OCI-LY1 (cell line): ENCODE data around the gene EFCAB13.
"Not testable (repeated sequence)": the region's sequence is repeated elsewhere in the genome, so short reads cannot be mapped to it uniquely, and the experiment has no call there.

Source experiments
- H2AFZ ChIP-seq: fragments of 200-600 bp; sonication (generic), shearing (Covaris generic); 2 replicates; pipeline ENCODE4 v1.6.0; 2014; ENCODE audit warnings: antibody characterized with exemption, mild to moderate bottlenecking, low read length
- H3F3A ChIP-seq: fragments of 200-600 bp; sonication (generic), shearing (Covaris generic); 2 replicates; pipeline ENCODE4 v1.6.0; 2014; ENCODE audit warnings: mild to moderate bottlenecking, antibody characterized with exemption, low read length, moderate library complexity; ENCODE audit not compliant: insufficient read depth
- H3K27ac ChIP-seq: fragments of 200-600 bp; sonication (generic); 2 replicates; pipeline ENCODE4 v1.5.1; 2014; ENCODE audit warnings: low read length, mixed run types, mild to moderate bottlenecking, low read depth; ENCODE audit not compliant: poor library complexity, severe bottlenecking
- H3K27me3 ChIP-seq: fragments of 200-600 bp; sonication (generic); 2 replicates; pipeline ENCODE4 v1.6.0; 2014; ENCODE audit warnings: antibody characterized with exemption, mild to moderate bottlenecking, low read length, moderate library complexity; ENCODE audit not compliant: insufficient read depth
- H3K36me3 ChIP-seq: fragments of 200-600 bp; sonication (generic); 2 replicates; pipeline ENCODE4 v1.6.1; 2014; ENCODE audit warnings: mild to moderate bottlenecking, antibody characterized with exemption, low read length, moderate library complexity, mixed read lengths; ENCODE audit not compliant: insufficient read depth
- H3K4me1 ChIP-seq: fragments of 200-600 bp; sonication (generic); 2 replicates; pipeline ENCODE4 v1.5.1; 2014; ENCODE audit warnings: mild to moderate bottlenecking, low read length, moderate library complexity; ENCODE audit not compliant: insufficient read depth, severe bottlenecking
- H3K4me2 ChIP-seq: fragments of 200-600 bp; sonication (generic), shearing (Covaris generic); 2 replicates; pipeline ENCODE4 v1.6.1; 2014; ENCODE audit warnings: low read length
- H3K4me3 ChIP-seq: fragments of 200-600 bp; sonication (generic); 2 replicates; pipeline ENCODE4 v1.5.1; 2014; ENCODE audit warnings: low read length, low read depth, mild to moderate bottlenecking, mixed read lengths; ENCODE audit not compliant: poor library complexity, severe bottlenecking
- H3K79me2 ChIP-seq: fragments of 200-600 bp; shearing (Covaris generic); 2 replicates; pipeline ENCODE4 v1.6.1; 2016; ENCODE audit warnings: mixed run types, low read length, mixed read lengths; ENCODE audit not compliant: insufficient read depth
- H3K9ac ChIP-seq: fragments of 200-600 bp; sonication (generic), shearing (Covaris generic); 2 replicates; pipeline ENCODE4 v1.6.1; 2014; ENCODE audit warnings: mild to moderate bottlenecking, low read length, mixed read lengths
- H3K9me2 ChIP-seq: fragments of 200-600 bp; sonication (generic), shearing (Covaris generic); 2 replicates; pipeline ENCODE4 v1.6.1; 2014; ENCODE audit warnings: low read depth, mild to moderate bottlenecking, low read length, mixed read lengths
- H3K9me3 ChIP-seq: fragments of 200-600 bp; shearing (Covaris generic); 2 replicates; pipeline ENCODE4 v1.6.1; 2014; ENCODE audit warnings: low read length, mixed read lengths
- H4K20me1 ChIP-seq: fragments of 200-600 bp; sonication (generic), shearing (Covaris generic); 2 replicates; pipeline ENCODE4 v1.6.0; 2016; ENCODE audit warnings: mild to moderate bottlenecking, low read length; ENCODE audit not compliant: insufficient read depth
- CTCF ChIP-seq: fragments of 200-600 bp; sonication (generic), shearing (Covaris generic); IDR thresholded peaks from 2 replicates; pipeline ENCODE4 v1.5.1; 2017; ENCODE audit warnings: mild to moderate bottlenecking, antibody characterized with exemption, low read length, moderate library complexity, mixed read lengths
- EZH2 ChIP-seq: fragments of 200-600 bp; sonication (generic), shearing (Covaris generic); IDR thresholded peaks from 2 replicates; pipeline ENCODE4 v1.8.0; 2017; ENCODE audit warnings: borderline replicate concordance, mixed run types, mild to moderate bottlenecking, antibody characterized with exemption, low read length, moderate library complexity, mixed read lengths

The EFCAB13 gene

GRCh38 chr17:47376247-47376646 is 52.5 kb downstream of the EFCAB13 start:
- no peaks in the 10 kb centered on the region for H3K27me3 ChIP-seq
- no peaks in the 10 kb centered on the region for H3K79me2 ChIP-seq
- no peaks in the 10 kb centered on the region for H3K4me1 ChIP-seq
- H3K27ac ChIP-seq = no peak overlapping the region
- no peaks in the 10 kb centered on the region for H3K36me3 ChIP-seq
- no peak overlapping the region for H3K9ac ChIP-seq
- no peak overlapping the region for H3K4me2 ChIP-seq
- H3K9me2 ChIP-seq = no peaks in the 10 kb centered on the region
- no peak overlapping the region for H3K4me3 ChIP-seq
- no peaks in the 10 kb centered on the region for H4K20me1 ChIP-seq
- no peak overlapping the region for H2AFZ ChIP-seq
- TF ChIP-seq CTCF (no peak), EZH2 (no peak)
- no peaks in the 10 kb centered on the region for H3F3A ChIP-seq
- peaks cover 9% of the 10 kb centered on the region for H3K9me3 ChIP-seq

- H3K27me3 ChIP-seq = no peaks in the 10 kb centered on the region
- TF ChIP-seq CTCF (no peak), EZH2 (no peak)
- no peak overlapping the region for H2AFZ ChIP-seq
- no peak overlapping the region for H3K27ac ChIP-seq
- H3K4me2 ChIP-seq = no peak overlapping the region
- H3K9me3 ChIP-seq = no peaks in the 10 kb centered on the region
- no peaks in the 10 kb centered on the region for H3F3A ChIP-seq
- H3K79me2 ChIP-seq = no peaks in the 10 kb centered on the region
- no peaks in the 10 kb centered on the region for H4K20me1 ChIP-seq
- H3K4me1 ChIP-seq = no peaks in the 10 kb centered on the region
- no peaks in the 10 kb centered on the region for H3K9me2 ChIP-seq
- H3K4me3 ChIP-seq = no peak overlapping the region
- H3K9ac ChIP-seq = no peak overlapping the region
- H3K36me3 ChIP-seq = no peaks in the 10 kb centered on the region
Measured at GRCh38 chr17:47388825-47389224, 65.1 kb downstream of the EFCAB13 start.

- not testable (repeated sequence) for H3K4me1 ChIP-seq, H3K9me3 ChIP-seq, H4K20me1 ChIP-seq, H3K4me2 ChIP-seq, H3K27me3 ChIP-seq, H3K27ac ChIP-seq, H3K36me3 ChIP-seq, H3K79me2 ChIP-seq, H3F3A ChIP-seq, H3K4me3 ChIP-seq, H3K9ac ChIP-seq, H2AFZ ChIP-seq, H3K9me2 ChIP-seq
Measured at GRCh38 chr17:47397532-47398128, 73.9 kb downstream of the EFCAB13 start.

- Histone ChIP-seq H3K79me2 (no peaks in the 10 kb centered on the region), H4K20me1 (no peaks in the 10 kb centered on the region), H3K27me3 (no peaks in the 10 kb centered on the region)
Measured at GRCh38 chr17:47400333-47400732, 76.6 kb downstream of the EFCAB13 start.

More at GRCh38 chr17:47400333-47400732, 76.6 kb downstream of the EFCAB13 start:
- Histone ChIP-seq H3K9me3 (peaks cover 3% of the 10 kb centered on the region; the same call in 1 of the 2 replicates), H3K9me2 (no peaks in the 10 kb centered on the region), H3K27ac (no peak overlapping the region), H3K4me2 (no peak overlapping the region), H3K36me3 (0 out of 2 replicates have a peak, but pooled peaks cover 4% of the 10 kb centered on the region), H3F3A (no peaks in the 10 kb centered on the region), H3K4me1 (no peaks in the 10 kb centered on the region), H3K4me3 (no peak overlapping the region), H2AFZ (no peak overlapping the region), H3K9ac (no peak overlapping the region)
- TF ChIP-seq CTCF (no peak), EZH2 (no peak)
